Liver (tissue), 9 donors: Measurements from ENCODE around the gene LAMTOR2. TPM values are rescaled to one million over a fixed set of nuclear protein-coding genes. Genes with fewer than 3 reads are reported as not detected.

Experiments
- DNase-seq: peaks from one replicate; pipeline ENCODE4 v3.0.0-alpha.2; 2017; ENCODE audit warnings: low spot score
- H3K27ac ChIP-seq, 2 donors: one replicate each; pipeline ENCODE4 v1.7.0; 2013; ENCODE audit warnings: inconsistent platforms in 2 of 2, low read length in 2 of 2, control low read depth in 1 of 2, low read depth in 1 of 2, mild to moderate bottlenecking in 1 of 2
- H3K27me3 ChIP-seq, 4 donors: one replicate each; pipeline versions ENCODE4 v1.6.1 to v1.7.0; 2013; ENCODE audit warnings: low read length in 3 of 4, inconsistent platforms in 1 of 4, mild to moderate bottlenecking in 1 of 4, moderate library complexity in 1 of 4; ENCODE audit not compliant: control insufficient read depth in 4 of 4, insufficient read depth in 4 of 4
- H3K36me3 ChIP-seq, 4 donors: one replicate each; pipeline versions ENCODE4 v1.6.1 to v1.7.0; 2013; ENCODE audit warnings: low read length in 3 of 4, mild to moderate bottlenecking in 3 of 4, low read depth in 1 of 4, moderate library complexity in 1 of 4; ENCODE audit not compliant: control insufficient read depth in 4 of 4, insufficient read depth in 3 of 4
- H3K4me1 ChIP-seq, 4 donors: one replicate each; pipeline versions ENCODE4 v1.6.1 to v1.7.0; 2013; ENCODE audit warnings: low read length in 3 of 4, mild to moderate bottlenecking in 3 of 4, moderate library complexity in 1 of 4; ENCODE audit not compliant: control insufficient read depth in 4 of 4, insufficient read depth in 4 of 4
- H3K4me3 ChIP-seq, 3 donors: one replicate each; pipeline versions ENCODE4 v1.6.1 to v1.7.0; 2013; ENCODE audit warnings: low read length in 3 of 3, control low read depth in 1 of 3, low read depth in 1 of 3, mild to moderate bottlenecking in 1 of 3
- H3K9ac ChIP-seq, 2 donors: one replicate each; pipeline ENCODE4 v1.7.0; 2013; ENCODE audit warnings: low read length in 2 of 2, mild to moderate bottlenecking in 2 of 2, moderate library complexity in 2 of 2, control low read depth in 1 of 2, low read depth in 1 of 2
- H3K9me3 ChIP-seq, 4 donors: one replicate each; pipeline versions ENCODE4 v1.6.1 to v1.7.0; 2013; ENCODE audit warnings: low read length in 3 of 4; ENCODE audit not compliant: control insufficient read depth in 4 of 4
- ATF3 ChIP-seq: IDR thresholded peaks from 2 replicates; pipeline ENCODE4 v1.6.1; 2016; ENCODE audit warnings: antibody characterized with exemption
- EGR1 ChIP-seq, 2 donors: IDR thresholded peaks; 2 replicates each; pipeline ENCODE4 v1.6.1; 2016 to 2018; ENCODE audit warnings: antibody characterized with exemption in 2 of 2, low read depth in 2 of 2
- FOXA1 ChIP-seq: IDR thresholded peaks from 2 replicates; pipeline ENCODE4 v1.6.1; 2016; ENCODE audit warnings: antibody characterized with exemption
- HNF4A ChIP-seq, 2 donors: conservative IDR thresholded peaks; 2 replicates each; pipeline ENCODE4 v1.6.1; 2016; ENCODE audit warnings: antibody characterized with exemption in 2 of 2, mild to moderate bottlenecking in 2 of 2
- JUND ChIP-seq, 2 donors: IDR thresholded peaks; 2 replicates each; pipeline ENCODE4 v1.6.1; 2016; ENCODE audit warnings: antibody characterized with exemption in 2 of 2
- MAX ChIP-seq: IDR thresholded peaks from 2 replicates; pipeline ENCODE4 v1.6.1; 2016; ENCODE audit warnings: antibody characterized with exemption
- NR2F2 ChIP-seq: IDR thresholded peaks from 2 replicates; pipeline ENCODE4 v1.6.1; 2016; ENCODE audit warnings: antibody characterized with exemption
- RXRA ChIP-seq, 2 donors: IDR thresholded peaks; 2 replicates each; pipeline ENCODE4 v1.6.1; 2017 to 2018; ENCODE audit warnings: antibody characterized with exemption in 2 of 2, mild to moderate bottlenecking in 1 of 2
- TAF1 ChIP-seq: conservative IDR thresholded peaks from 2 replicates; pipeline ENCODE4 v1.6.1; 2016; ENCODE audit warnings: antibody characterized with exemption, mild to moderate bottlenecking
- YY1 ChIP-seq: IDR thresholded peaks from 2 replicates; pipeline ENCODE4 v1.6.1; 2016; ENCODE audit warnings: antibody characterized with exemption, mild to moderate bottlenecking
- ZBTB33 ChIP-seq: IDR thresholded peaks from 2 replicates; pipeline ENCODE4 v1.6.1; 2016; ENCODE audit warnings: antibody characterized with exemption
- WGBS: extraction: QIAGEN DNeasy Blood & Tissue Kit; methylation state at CpG from one replicate; pipeline ENCODE4 v1.1.7; 2013; 5-methylcytosine and 5-hydroxymethylcytosine counted together
- polyA plus RNA-seq, 2 donors: library from polyadenylated mRNA; stranded (reverse) in 1 of 2; unstranded in 1 of 2; fragments of 200-250 nt in 1 of 2; fragments of >200 nt in 1 of 2; fragmentation: Nextera tagmentation in 1 of 2; extraction: Ambion mirVana in 1 of 2; gene quantifications; one replicate each; pipeline versions ENCODE4 v1.2.1 to v1.2.3, GENCODE V29; 2013 to 2015
- total RNA-seq, 2 donors: library from RNA; depleted of rRNA; stranded (reverse); fragments of >200 nt; gene quantifications; one replicate each; pipeline ENCODE4 v1.2.3, GENCODE V29; 2014
- TF ChIP-seq, protein P1 (sequence below): IDR thresholded peaks from 2 replicates; pipeline ENCODE4 v1.6.1; 2016; ENCODE audit warnings: antibody characterized with exemption, mild to moderate bottlenecking
- donor health status: healthy.
- donor health status: healthy.
- donor health status: healthy.
- donor health status: healthy.
- donor health status: healthy.

LAMTOR2 gene
- total and polyA plus RNA-seq, 4 donors = 30.4 to 152 (median 79.0) TPM

- no peaks in the 10 kb centered on the region for H3K9me3 ChIP-seq
- H3K4me3 ChIP-seq = no peak overlapping the region
- no peak for DNase-seq
- no peak overlapping the region for H3K9ac ChIP-seq
- H3K27me3 ChIP-seq = no peaks in the 10 kb centered on the region
- H3K4me1 ChIP-seq = peaks cover 0 to 1% (median under 1%) of the 10 kb centered on the region in 4 donors
- peaks cover 15 to 34% (median 31%) of the 10 kb centered on the region in 4 donors for H3K36me3 ChIP-seq
- H3K27ac ChIP-seq = no peak overlapping the region
- TF ChIP-seq, protein P1, sequence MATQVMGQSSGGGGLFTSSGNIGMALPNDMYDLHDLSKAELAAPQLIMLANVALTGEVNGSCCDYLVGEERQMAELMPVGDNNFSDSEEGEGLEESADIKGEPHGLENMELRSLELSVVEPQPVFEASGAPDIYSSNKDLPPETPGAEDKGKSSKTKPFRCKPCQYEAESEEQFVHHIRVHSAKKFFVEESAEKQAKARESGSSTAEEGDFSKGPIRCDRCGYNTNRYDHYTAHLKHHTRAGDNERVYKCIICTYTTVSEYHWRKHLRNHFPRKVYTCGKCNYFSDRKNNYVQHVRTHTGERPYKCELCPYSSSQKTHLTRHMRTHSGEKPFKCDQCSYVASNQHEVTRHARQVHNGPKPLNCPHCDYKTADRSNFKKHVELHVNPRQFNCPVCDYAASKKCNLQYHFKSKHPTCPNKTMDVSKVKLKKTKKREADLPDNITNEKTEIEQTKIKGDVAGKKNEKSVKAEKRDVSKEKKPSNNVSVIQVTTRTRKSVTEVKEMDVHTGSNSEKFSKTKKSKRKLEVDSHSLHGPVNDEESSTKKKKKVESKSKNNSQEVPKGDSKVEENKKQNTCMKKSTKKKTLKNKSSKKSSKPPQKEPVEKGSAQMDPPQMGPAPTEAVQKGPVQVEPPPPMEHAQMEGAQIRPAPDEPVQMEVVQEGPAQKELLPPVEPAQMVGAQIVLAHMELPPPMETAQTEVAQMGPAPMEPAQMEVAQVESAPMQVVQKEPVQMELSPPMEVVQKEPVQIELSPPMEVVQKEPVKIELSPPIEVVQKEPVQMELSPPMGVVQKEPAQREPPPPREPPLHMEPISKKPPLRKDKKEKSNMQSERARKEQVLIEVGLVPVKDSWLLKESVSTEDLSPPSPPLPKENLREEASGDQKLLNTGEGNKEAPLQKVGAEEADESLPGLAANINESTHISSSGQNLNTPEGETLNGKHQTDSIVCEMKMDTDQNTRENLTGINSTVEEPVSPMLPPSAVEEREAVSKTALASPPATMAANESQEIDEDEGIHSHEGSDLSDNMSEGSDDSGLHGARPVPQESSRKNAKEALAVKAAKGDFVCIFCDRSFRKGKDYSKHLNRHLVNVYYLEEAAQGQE = no peak
- TF ChIP-seq YY1 (no peak), ATF3 (no peak), RXRA (IDR thresholded peaks at IDR 0.05) (no peak), NR2F2 (no peak), HNF4A (conservative IDR thresholded peaks at IDR 0.05) (no peak), TAF1 (no peak), JUND (IDR thresholded peaks at IDR 0.05) (no peak), MAX (no peak), ZBTB33 (no peak)
- WGBS = 90% methylated on average over 7 of the region's 7 CpGs
Measured at GRCh38 chr1:156006666-156007376, 47.8 kb upstream of the LAMTOR2 start.

- Histone ChIP-seq H3K4me1 (no peaks in the 10 kb centered on the region), H3K9ac (no peak overlapping the region), H3K4me3 (no peak overlapping the region), H3K27ac (no peak overlapping the region), H3K9me3 (no peaks in the 10 kb centered on the region), H3K36me3 (peaks cover 24 to 59% (median 49%) of the 10 kb centered on the region in 4 donors), H3K27me3 (no peaks in the 10 kb centered on the region)
- no peak for DNase-seq
- WGBS = 67% methylated on average over 3 of the region's 3 CpGs
- no peak for TF ChIP-seq FOXA1
- no peak for TF ChIP-seq EGR1 (IDR thresholded peaks at IDR 0.05; ENCODE audit: low read depth in 2 of 2)
Measured at GRCh38 chr1:156009404-156009803, 45.2 kb upstream of the LAMTOR2 start.
